HG02885 (cell line): ENCODE measurements around the gene GRHPR.
"Not testable (repeated sequence)": the region's sequence is repeated elsewhere in the genome, so short reads cannot be mapped to it uniquely, and the experiment has no call there.

Experiments
- ATAC-seq: cut with Tn5 transposase; IDR thresholded peaks from one replicate; pipeline ENCODE4 v1.9.1; 2021; ENCODE audit warnings: mild to moderate bottlenecking; ENCODE audit not compliant: unreplicated experiment, poor library complexity

The GRHPR gene

DNA sequence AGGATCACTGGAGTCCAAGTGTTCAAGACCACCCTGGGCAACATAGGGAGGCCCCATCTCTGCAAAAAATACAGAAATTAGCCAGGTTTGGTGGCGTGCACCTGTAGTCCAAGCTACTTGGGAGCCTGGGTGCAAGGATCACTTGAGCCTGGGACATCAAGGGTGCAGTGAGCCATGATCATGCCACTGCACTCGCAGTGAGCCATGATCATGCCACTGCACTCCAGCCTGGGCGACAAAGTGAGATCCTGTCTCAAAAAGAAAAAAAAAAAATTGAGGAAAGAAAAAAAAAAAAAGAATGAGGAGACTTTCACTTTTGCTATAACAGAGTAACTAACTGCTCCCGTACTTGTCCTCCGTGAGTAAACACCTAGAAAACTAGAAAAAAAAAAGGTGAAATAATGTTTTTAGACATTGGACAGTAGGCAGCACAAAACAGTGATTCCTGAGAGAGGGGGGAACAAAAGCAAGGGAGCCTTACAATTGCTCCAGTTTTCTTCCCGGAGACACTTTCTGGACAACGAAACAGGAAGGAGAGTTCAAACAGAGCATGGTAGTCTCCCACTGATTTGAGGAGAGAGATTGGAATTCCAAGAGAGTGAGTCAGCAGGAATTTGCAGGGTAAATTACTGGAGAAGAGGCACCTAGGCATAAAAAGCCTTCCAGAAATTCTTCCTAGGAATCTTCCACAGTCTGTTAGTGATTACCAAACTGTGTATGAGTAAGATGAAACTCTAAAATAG lies 49.6 kb downstream of the GRHPR start:
- ATAC-seq: no peak

DNA sequence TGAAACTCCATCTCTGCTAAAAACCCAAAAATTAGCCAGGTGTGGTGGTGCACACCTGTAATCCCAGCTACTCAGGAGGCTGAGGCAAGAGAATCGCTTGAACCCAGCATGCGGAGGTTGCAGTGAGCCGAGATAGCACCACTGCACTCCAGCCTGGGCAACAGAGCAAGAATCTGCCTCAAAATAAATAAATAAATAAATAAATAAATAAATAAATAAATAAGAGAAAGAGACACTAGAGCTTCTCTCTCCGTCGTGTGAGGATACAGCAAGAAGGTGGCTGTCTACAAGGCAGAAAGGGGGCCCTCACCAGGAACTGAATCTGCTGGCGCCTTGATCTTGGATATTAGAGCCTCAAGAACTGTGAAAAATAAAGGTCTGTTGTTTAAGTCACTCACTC lies 51.5 kb downstream of the GRHPR start:
- ATAC-seq: not testable (repeated sequence)

DNA sequence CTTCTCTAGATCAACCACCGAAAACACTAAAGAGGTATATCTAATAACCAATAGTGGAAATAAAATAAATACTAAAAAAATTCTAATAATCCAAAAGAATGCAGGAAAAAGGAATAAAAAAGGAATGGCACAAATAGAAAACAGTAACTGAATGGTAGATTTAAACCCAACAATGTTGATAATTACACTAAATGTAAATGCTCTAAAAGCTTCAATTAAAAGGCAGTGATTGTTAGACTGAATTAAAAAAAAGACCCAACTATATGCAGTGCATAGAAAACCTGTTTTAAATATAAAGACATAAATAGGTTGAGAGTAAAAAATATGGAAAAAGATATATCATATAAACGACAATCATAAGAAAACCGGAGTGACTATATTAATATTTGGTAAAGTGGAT lies 51.9 kb downstream of the GRHPR start:
- no peak for ATAC-seq

DNA sequence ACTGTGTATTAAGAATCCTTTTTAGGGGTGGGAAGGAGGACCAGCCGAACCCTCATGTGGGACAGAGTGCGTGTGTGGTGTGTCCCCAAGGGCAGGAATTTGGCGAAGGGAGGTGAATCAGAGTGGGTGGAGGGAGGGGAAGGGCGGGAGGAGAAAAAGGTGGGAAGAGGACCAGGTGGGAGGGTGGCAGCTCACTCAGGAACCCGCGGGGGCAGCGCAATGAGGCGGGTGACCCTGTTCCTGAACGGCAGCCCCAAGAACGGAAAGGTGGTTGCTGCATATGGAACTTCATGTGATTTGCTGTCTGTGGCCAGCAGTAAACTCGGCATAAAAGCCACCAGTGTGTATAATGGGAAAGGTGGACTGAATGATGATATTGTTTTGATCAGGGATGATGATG lies 54.4 kb downstream of the GRHPR start:
- ATAC-seq: no peak

DNA sequence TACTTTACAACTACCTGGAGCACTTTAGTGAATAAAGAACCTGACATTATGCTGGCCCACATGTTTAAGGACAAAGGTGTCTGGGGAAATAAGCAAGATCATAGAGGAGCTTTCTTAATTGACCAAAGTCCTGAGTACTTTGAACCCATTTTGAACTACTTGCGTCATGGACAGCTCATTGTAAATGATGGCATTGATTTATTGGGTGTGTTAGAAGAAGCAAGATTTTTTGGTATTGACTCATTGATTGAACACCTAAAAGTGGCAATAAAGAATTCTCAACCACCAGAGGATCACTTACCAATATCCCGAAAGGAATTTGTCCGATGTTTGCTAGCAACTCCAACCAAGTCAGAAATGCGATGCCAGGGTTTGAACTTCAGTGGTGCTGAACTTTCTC lies 54.9 kb downstream of the GRHPR start:
- ATAC-seq: not testable (repeated sequence)

DNA sequence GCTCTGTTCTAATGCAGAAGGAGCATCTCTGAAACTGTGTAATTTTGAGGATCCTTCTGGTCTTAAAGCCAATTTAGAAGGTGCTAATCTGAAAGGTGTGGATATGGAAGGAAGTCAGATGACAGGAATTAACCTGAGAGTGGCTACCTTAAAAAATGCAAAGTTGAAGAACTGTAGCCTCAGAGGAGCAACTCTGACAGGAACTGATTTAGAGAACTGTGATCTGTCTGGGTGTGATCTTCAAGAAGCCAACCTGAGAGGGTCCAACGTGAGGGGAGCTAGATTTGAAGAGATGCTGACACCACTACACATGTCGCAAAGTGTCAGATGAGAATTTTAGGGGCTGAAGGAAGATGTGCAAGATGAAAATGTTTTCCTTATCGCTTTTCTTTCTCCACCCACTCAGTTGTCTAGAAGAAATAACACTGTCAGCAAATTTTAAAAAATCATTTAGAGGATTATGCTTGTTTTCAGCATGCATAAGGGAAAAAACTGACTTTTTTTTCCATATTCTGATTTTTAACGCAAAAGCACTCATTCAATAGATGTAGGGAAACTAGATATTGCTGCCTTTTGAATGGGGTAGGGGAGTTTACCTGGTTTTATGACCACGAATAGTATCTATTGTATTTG lies 55.6 kb downstream of the GRHPR start:
- ATAC-seq: not testable (repeated sequence)

DNA sequence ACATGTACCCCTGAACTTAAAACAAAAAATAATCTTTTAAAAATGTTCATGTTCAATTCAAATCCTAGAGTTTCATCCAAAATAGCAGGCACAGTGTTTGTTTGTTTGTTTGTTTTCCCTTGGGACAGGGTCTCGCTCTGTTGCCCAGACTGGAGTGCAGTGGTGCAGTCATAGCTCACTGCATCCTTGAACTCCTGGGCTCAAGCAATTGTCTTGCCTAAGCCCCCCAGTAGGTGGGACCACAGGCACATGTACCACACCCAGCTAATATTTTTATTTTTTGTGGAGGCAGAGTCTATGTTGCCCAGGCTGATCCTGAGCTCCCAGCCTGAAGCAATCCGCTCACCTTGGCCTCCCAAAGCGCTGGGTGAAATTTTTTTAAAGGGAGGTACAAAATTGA lies 58.3 kb downstream of the GRHPR start:
- ATAC-seq: no peak

DNA sequence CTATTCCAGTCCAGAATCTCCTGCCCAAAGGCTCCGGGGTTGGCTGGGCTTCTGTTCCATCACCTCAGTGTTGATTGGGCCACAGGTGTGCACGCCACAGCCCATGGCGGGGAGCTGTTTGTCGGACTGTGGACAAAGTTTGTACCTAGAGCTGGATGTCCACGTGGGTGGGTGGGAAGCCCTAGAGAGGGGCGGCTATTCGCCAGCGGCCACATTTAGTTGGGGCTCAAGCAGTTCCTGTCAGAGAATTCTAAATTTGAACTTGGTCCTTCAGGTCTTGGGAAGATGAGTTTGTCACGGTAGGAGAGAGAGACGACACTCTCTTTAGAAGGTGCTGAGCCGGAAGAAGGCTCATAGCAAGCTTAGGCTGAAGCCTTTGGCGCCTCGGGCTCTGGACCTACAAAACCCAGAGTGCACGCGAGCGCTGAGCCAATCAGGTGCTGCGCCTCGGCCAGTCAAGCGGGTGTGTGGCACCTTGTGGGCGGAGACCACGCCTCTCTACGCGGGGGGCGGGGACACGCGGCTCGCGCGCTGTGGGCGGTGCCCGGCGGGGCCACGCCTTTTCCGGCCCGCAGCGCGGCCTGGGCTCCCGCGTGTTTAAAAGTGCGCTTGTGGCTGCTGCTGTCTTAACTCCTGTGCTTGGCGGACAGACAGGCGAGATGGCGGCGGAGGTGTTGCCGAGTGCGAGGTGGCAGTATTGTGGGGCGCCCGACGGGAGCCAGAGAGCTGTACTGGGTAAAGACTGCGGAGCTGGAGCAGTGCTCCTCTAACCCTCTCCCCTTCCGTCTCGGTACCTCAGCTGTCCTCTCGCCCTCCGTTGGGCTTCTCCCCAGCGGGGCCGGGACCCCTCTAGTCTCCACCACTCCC lies 63.1 kb downstream of the GRHPR start, which contains the start of gene POLR1E:
Gene POLR1E (plus strand): TSS at position 560 of the 867 bp plus-strand sequence. CDS start 100 bp downstream, at position 660.
- ATAC-seq: peak; percentile 97

DNA sequence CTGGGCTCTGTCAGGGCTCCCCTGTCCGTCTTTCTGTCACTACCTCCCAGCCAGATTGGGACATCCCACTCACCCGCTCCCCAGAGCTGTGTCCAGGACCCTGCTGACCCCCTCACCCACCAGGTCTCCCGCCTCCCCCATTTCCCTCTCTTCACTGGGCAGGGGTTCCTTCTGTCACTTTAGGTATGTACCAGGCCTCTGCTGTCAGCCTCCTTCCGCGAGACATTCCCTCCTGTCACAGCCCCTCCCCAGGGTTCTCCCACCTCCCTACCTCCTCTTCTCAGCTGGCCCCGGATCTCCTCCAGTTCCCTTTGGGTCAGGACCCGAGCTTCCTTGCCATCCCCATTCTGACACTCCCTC lies 63.7 kb downstream of the GRHPR start:
- ATAC-seq: no peak
